Keratinocyte (primary cell): ENCODE measurements around the gene KAT6B.

Experiments used
- EZH2 ChIP-seq: IDR thresholded peaks from one replicate; pipeline ENCODE4 v1.6.1; 2012; ENCODE audit warnings: inconsistent platforms, mild to moderate bottlenecking, low read length, moderate library complexity
- TF ChIP-seq, protein P1 (sequence below), 3 experiments: IDR thresholded peaks in 1 of 3; conservative IDR thresholded peaks in 1 of 3; optimal IDR thresholded peaks in 1 of 3; 2 replicates in 2 of 3; 3 replicates in 1 of 3; pipeline versions ENCODE3 to v1.5.1; 2011; ENCODE audit warnings: low read length in 3 of 3, mild to moderate bottlenecking in 3 of 3, moderate library complexity in 2 of 3, control low read depth in 1 of 3, inconsistent platforms in 1 of 3; ENCODE audit not compliant: insufficient read depth in 2 of 3; ENCODE audit errors: extremely low read depth in 1 of 3

DNA sequence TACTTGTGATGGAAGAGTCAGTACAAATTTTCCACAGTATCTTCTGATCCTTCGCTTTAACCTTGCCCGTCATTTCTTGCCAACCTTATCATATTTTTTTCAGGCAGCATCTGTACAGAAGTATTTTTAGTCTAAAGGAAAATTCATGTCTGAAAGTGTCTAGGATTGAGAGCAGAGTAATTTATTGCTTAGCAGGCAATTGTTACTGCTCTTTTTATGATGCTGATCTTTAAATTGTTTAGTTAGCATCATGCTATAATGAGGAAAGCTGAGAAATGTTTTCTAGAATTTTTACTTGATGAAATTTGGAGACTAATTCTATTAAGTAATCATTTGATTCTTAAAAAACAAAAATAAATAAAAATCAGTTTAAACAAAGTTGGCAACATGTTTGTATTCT is 20.6 kb downstream of the KAT6B start:
- TF ChIP-seq EZH2: no peak
- TF ChIP-seq, protein P1, sequence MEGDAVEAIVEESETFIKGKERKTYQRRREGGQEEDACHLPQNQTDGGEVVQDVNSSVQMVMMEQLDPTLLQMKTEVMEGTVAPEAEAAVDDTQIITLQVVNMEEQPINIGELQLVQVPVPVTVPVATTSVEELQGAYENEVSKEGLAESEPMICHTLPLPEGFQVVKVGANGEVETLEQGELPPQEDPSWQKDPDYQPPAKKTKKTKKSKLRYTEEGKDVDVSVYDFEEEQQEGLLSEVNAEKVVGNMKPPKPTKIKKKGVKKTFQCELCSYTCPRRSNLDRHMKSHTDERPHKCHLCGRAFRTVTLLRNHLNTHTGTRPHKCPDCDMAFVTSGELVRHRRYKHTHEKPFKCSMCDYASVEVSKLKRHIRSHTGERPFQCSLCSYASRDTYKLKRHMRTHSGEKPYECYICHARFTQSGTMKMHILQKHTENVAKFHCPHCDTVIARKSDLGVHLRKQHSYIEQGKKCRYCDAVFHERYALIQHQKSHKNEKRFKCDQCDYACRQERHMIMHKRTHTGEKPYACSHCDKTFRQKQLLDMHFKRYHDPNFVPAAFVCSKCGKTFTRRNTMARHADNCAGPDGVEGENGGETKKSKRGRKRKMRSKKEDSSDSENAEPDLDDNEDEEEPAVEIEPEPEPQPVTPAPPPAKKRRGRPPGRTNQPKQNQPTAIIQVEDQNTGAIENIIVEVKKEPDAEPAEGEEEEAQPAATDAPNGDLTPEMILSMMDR (optimal IDR thresholded peaks at IDR 0.05 in 1 of 3, IDR thresholded peaks at IDR 0.05 in 1 of 3, conservative IDR thresholded peaks at IDR 0.05 in 1 of 3; ENCODE audit: extremely low read depth in 1 of 3, insufficient read depth in 2 of 3, low read length in 3 of 3): no peak
